ENCODE measurements around the gene RAD51B.

DNA sequence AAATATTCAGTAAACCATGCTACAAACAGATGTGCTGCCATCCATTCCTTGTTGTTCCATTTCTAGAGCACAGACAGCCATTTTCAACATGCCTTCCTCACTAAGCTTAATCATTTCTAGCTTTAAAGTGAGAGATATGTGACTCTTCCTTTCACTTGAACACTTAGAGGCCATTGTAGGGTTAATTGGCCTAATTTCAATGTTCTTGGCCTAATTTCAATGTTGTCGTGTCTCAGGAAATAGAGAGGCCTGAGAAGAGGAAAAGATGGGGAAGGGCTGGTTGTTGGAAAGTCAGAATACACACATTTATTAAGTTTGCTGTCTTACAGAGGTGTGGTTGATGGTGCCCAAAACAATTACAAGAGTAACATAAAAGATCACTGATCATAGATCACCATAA is 538.2 kb downstream of the RAD51B start:
- TF ChIP-seq, protein P1, sequence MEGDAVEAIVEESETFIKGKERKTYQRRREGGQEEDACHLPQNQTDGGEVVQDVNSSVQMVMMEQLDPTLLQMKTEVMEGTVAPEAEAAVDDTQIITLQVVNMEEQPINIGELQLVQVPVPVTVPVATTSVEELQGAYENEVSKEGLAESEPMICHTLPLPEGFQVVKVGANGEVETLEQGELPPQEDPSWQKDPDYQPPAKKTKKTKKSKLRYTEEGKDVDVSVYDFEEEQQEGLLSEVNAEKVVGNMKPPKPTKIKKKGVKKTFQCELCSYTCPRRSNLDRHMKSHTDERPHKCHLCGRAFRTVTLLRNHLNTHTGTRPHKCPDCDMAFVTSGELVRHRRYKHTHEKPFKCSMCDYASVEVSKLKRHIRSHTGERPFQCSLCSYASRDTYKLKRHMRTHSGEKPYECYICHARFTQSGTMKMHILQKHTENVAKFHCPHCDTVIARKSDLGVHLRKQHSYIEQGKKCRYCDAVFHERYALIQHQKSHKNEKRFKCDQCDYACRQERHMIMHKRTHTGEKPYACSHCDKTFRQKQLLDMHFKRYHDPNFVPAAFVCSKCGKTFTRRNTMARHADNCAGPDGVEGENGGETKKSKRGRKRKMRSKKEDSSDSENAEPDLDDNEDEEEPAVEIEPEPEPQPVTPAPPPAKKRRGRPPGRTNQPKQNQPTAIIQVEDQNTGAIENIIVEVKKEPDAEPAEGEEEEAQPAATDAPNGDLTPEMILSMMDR (conservative IDR thresholded peaks at IDR 0.05): no peak
- TF ChIP-seq ZFX (IDR thresholded peaks at IDR 0.05): no peak

All from C4-2B (cell line).